Retinal pigment epithelial cell (primary cell): ENCODE data around the gene AIF1.
"Not testable (repeated sequence)": the region's sequence is repeated elsewhere in the genome, so short reads cannot be mapped to it uniquely, and the experiment has no call there.

ENCODE experiments used
- DNase-seq: peaks from one replicate; pipeline ENCODE4 v3.0.0-alpha.2; 2010; ENCODE audit warnings: low read depth
- H3K4me3 ChIP-seq: 2 replicates; pipeline ENCODE4 v1.5.1; 2011; ENCODE audit warnings: mild to moderate bottlenecking, low read length, control low read depth, moderate library complexity
- TF ChIP-seq, protein P1 (sequence below): conservative IDR thresholded peaks from 2 replicates; pipeline ENCODE4 v1.5.1; 2011; ENCODE audit warnings: low read depth, low read length, control low read depth, inconsistent platforms

The AIF1 gene

DNA sequence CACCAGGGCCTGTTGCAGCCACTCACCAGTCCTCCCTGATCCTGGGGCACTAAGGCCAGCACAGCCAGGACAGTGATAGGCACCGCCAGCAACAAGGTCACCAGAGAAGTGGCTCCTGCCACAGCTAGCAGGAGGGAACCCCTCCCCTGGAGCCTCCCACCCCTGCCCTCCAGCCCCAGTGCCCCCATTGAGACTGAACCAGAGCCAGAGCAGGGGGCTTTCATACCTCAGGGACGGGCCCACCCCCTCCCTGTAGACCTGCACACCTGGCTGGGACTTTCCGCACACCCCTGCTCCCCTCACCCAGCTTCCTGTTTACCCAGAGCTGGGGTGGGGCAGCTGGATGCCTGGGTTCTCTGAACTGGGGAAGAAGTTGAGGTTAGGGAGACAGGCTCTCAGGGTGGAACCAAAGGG, 32.8 kb upstream of the AIF1 start, which contains the start of gene LTB:
Gene LTB (minus strand): TSS at position 195 of the 414 bp plus-strand sequence. CDS start 7 bp downstream, at position 188.
- DNase-seq = no peak
- TF ChIP-seq, protein P1, sequence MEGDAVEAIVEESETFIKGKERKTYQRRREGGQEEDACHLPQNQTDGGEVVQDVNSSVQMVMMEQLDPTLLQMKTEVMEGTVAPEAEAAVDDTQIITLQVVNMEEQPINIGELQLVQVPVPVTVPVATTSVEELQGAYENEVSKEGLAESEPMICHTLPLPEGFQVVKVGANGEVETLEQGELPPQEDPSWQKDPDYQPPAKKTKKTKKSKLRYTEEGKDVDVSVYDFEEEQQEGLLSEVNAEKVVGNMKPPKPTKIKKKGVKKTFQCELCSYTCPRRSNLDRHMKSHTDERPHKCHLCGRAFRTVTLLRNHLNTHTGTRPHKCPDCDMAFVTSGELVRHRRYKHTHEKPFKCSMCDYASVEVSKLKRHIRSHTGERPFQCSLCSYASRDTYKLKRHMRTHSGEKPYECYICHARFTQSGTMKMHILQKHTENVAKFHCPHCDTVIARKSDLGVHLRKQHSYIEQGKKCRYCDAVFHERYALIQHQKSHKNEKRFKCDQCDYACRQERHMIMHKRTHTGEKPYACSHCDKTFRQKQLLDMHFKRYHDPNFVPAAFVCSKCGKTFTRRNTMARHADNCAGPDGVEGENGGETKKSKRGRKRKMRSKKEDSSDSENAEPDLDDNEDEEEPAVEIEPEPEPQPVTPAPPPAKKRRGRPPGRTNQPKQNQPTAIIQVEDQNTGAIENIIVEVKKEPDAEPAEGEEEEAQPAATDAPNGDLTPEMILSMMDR = no peak
- peak within 1 kb of the TSS; percentile 64 for H3K4me3 ChIP-seq

DNA sequence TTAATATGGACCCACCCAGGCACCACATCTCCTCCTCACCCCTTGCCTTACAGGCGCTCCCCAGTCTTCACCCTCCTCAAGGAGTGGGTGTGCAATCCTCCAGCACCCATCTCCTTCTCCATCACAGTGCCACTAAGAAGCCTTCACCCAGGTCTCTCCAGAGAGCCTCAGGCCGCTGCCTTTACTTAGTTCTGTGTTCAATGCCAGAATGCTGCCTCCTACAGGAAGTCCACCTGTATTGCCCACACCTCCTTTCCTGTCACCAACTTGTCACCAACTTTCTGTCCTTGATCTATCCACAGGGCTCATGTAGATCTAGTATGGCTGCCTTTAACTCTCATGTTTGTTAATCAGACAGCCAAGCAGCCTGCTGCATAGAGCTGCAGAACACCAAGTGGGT, 29.5 kb upstream of the AIF1 start:
- DNase-seq = no peak
- TF ChIP-seq, protein P1 = peak; percentile 59
- no peak overlapping the region for H3K4me3 ChIP-seq

DNA sequence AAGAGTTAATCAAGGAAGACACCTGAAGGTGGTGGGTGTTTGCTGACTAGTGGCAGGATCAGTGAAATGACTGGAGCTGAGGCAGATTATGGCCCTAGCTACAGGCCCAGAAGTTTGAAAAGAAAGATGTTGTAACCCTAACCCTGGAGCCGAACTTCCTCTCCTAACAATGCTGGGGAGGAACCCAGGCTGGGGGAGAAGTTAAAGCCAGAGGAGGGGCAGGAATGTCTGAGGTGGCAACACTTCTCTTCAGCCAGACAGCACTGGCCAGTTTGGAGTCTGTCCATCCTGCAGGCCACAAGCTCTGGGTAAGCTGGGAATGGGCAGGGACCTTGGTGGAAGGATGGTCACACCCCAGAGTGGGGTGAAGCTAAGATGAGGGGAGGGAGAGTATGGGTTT, 29.0 kb upstream of the AIF1 start, which contains the start of gene LST1:
Gene LST1 (plus strand): TSS at position 270 of the 400 bp plus-strand sequence. CDS start 1,023 bp downstream, outside the sequence.
- no peak for DNase-seq
- no peak within 1 kb of the TSS for H3K4me3 ChIP-seq
- TF ChIP-seq, protein P1 = no peak

DNA sequence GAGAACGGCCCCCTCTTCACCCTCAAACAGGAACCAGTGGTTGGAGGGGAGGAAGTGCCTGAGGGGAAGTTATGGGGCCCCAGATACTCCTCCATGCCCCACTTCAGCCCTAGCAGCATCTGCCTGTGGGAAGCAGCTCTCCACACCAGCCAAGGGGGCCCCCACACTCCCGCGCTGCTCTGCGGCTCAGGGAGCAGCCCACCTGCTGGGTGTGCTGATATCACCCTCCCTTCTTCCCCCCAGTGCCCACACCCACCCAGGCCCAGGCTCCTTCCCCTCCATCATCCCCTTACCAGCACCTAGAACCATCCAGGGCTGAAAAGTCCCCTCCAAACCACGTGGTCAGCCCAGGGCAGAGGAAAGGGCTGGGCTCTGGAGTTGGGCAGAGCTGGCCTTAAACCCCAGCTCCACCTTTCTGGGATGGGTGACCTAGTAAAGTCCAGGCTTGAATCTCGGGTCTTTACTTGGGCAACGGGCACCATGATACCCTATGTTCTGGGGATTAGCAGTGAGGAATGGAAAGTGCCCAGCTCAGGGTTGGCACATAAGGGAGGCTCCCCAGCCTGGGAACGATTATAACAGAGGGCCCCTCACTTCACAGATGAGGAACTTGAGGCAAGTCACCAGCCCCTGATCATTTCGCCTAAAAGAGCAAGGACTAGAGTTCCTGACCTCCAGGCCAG, 28.3 kb upstream of the AIF1 start:
- TF ChIP-seq, protein P1 = no peak
- no peak for DNase-seq
- no peak overlapping the region for H3K4me3 ChIP-seq

DNA sequence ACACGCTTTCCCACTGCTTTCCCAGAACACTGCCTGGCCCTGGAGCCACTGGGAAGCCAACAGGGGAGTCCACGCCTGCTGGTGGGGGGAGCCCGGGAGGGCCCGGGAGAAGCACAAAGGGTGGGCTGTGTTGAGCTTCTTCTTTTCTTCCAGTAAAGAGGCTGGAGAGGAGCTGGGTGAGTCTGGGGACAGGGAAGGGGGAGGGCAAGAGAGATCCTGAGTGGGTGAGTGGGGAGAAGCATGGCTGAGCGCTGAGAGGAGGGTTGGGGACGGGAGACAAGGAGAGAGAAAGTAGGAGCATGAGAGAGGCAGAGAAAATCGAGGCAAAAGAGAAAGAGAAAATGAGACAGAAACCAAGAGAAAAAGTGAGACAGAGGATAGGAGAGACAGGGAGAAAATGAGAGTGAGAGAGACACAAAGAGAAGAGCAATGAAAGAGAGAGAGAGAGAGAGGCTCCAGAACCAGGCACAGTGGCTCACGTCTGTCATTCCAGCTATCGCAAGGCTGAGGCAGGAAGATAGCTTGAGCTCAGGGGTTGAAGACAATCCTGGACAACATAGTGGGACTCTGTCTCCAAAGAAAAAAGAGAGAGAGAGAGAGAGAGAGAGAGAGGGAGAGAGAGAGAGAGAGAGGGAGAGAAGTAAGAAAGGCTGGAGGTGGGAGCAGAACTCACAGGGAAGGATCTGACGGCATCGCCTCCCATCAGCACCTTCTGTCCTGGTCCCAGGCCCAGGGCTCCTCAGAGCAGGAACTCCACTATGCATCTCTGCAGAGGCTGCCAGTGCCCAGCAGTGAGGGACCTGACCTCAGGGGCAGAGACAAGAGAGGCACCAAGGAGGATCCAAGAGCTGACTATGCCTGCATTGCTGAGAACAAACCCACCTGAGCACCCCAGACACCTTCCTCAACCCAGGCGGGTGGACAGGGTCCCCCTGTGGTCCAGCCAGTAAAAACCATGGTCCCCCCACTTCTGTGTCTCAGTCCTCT, 26.9 kb upstream of the AIF1 start:
- DNase-seq = no peak
- H3K4me3 ChIP-seq = no peak overlapping the region
- TF ChIP-seq, protein P1 = no peak

DNA sequence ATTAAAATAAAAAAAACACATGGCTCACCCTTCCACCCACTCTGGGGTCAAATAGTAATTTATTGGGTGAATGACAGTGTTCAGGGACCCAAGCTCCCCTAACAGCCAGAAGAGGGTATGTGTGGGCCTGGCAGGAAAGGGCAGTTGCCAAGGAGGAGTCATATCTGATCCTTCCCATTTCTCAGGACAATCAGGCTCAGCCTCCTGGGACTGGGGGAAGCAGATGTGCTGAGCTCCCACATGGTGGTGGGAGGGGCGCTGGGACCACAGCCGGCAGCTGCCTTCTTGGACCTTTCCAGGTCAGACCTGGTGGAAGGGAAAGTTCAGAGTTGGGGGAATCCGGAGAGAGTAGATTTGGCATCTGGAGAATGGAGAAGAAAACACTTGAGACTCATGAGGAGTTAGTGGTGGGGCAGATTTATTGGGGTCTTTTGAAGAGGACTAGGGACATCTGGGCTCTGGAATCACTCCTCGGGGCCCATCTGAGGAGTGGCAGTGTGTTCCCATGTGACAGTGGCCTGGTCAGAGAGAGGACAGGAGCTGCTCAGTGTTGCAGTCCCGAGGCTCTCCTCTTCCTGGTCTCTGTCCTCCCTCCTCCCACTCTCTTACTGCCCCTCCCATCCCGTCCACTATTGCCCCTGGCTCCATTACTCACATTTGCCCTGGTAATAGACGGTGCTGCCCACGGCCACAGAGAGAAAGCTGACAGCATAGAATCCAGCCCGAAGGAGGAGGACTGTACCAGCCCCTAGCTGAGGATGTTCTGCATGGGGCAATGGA, 26.0 kb upstream of the AIF1 start:
- TF ChIP-seq, protein P1 = no peak
- no peak for DNase-seq
- H3K4me3 ChIP-seq = no peak overlapping the region

DNA sequence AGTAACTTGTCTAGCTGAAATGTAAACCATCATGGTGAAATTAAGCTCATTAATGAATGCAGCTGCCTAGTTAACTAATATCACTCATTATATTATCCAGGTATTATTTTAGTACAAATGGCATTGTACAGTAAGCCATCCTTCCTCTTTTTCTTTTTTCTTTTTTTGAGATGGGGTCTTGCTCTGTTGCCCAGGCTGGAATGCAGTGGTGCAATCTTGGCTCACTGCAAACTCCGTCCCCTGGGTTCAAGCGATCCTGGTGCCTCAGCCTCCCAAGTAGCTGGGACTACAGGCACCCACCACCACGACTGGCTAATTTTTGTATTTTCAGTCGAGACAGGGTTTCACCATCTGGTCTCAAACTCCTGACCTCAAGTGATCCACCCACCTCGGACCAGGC, 24.3 kb upstream of the AIF1 start:
- not testable (repeated sequence) for DNase-seq

More for the DNA sequence above, 24.3 kb upstream of the AIF1 start:
- not testable (repeated sequence) for H3K4me3 ChIP-seq
